T-helper 22 cell (primary cell): ENCODE data around the gene NECTIN1.
"Not testable (repeated sequence)": the region's sequence is repeated elsewhere in the genome, so short reads cannot be mapped to it uniquely, and the experiment has no call there.

Experiments used
- DNase-seq: peaks from one replicate; pipeline ENCODE4 v3.0.0-alpha.2; 2020; ENCODE audit warnings: low read depth

The NECTIN1 gene

DNA sequence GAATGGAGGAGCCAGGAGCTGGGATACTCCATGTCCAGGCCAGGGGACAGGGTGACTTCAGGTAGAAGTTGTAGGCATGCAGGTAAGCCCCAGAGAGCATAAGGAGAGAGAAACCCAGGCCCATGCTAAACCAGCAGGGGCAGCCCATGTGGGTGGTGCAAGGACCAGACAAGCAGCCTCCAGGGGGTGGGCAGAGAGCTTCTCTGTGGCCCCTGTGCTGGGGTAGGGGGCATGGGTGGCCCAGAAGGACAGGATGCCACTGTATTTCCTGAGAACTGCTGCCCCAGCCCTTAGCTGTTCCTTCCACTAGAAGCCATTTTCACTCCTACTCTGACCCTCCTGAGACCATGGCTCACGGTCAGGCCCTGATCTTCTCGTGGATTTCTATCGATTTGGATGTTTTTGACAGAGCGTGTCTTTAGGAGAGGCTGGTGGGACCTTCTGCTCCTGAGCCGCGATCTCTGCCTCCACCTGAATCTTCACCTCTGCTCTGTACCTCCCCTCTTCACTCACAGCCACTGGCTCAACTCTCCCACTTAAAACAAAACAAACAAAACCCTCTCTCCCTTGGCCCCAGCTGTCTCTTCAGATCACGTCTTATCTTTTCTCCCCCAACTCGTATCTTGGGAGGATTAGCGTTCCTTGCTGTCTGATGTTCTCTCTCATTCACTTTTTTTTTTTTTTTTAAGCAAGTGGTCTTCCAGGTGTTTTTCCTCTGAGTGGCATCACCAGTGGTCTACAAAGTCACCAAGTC, 112.2 kb downstream of the NECTIN1 start:
- no peak for DNase-seq

DNA sequence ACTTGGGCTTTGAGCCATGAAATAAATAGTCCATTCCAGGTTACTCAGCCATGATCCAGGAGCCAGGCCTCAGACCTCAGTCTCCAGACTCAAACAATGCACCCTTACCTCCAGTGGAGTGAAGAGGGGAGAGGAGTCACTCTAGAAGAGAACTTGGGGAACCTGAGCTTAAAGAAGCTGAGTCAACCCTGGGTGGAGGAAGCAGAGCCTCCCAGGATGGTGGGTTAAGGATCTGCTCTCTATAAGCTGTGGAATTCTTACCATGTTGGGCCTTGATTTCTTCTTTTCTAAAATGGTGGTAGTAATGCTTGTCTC, 113.2 kb downstream of the NECTIN1 start:
- DNase-seq: no peak

DNA sequence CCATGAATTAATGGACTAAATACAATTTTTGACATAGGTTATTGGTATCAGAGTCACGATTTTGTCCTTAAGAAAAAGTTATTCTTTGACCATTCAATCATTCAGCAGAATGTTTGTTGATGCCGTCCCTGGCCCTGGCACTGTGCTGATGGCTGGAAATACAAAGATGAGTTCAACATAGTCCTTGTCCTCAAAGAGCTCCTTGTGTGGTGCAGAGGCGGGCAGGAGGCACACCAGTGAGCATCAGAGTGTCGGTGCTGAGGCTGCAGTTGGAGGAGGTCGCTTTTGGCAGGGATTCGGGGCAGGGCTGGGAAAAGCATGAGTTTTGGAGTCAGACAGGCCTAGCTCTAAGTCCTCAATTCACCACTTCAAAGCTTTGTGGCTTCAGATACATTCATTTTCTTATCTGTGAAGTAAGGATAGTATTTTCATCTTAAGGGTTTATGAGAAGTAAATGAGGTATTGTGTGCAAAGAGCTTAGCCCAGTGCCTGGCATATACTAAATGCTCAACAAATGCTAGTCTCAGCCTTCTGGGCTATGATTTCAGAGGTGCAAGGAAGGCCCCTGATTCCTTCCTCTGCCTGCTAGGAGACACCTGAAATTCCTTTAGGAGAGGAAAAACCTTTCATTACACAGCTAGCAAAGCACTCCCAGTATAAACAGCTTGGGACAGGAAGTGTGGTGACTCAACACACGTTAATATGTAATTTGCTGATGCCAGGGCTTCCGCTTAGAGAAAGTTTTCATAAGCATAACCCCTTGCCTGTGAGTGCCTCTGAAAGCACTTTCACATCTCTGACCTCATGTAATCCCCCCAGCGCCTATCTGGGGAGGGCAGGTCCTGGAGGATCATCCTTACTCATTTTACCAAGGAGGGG, 113.8 kb downstream of the NECTIN1 start:
- DNase-seq: no peak

DNA sequence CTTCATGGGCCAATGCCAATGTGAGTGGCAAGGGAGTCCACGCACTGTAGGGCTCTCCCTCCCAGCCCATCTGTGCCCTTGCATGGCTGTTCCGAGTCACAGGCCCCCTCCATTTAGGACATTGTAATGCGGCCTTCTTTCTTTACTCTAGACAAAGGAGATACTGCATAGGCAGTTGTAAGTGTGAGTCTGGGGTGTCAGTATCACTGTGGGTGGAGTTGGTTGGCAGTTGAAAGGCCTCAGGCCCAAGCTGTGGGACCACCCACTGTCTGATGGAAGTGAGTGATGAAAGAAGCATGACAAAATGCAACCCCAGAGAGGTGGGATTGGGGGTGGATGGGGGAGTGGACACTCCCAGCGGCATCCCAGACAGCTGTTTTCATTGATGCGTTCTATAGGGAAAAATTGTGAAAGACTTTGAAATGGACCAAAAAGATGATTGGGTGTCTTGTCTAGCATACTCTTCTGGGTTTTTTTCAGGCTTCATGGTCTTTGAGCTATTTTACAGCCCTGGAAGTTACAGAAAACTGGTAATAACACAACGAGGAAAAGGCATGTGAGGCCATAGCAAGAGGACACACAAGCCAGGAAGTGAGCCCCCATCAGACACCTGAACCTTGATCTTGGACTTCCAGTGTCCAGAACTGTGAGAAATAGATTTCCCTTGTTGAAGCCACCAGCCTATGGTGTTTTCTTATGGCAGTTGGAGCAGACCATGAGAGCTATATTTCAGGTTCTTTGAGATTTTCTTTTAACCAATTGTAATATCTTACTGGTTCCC, 114.6 kb downstream of the NECTIN1 start:
- DNase-seq: no peak

DNA sequence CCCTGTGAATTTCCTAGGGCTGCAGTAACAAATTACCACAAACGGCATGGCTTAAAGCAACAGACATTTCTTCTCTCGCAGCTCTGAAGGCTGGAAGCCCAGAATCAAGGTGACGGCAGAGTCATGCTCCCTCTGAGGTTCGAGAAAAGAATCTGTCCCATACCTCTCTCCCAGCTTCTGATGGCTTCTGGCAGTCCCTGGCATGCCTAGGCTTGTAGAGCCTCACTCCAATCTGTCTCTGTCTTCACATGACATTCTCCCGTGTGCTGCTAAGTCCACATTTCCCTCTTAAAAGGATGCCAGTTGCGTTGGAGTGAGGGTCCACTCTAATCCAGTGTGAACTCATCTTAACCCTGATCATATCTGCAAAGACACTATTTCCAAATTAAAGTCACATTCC, 116.2 kb downstream of the NECTIN1 start:
- no peak for DNase-seq

DNA sequence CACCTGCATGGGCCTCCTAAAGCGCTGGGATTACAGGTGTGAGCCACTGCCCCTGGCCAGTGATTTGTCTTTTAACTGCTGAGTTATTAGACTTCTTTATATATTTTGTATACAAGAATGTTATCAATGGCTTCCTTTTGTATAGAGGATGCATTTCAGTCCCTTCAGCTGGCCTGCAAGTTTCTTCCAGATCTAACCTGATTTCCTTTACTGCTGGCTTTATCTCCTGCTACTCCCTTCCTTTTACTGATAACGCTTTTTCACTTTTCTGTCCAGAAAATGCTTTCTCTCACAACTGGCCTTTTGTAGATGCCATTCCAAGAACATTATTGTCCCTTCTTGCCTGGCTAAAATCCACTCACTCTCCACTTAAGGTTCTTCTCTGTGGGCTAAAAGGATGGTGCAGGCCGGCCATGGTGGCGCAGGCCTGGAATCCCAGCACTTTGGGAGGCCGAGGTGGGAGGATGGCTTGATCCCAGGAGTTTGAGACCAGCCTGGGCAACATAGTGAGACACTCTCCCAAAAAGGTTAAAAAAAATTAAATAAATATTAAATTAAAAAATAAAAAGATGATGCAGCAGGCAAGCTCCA, 118.1 kb downstream of the NECTIN1 start:
- DNase-seq: no peak

DNA sequence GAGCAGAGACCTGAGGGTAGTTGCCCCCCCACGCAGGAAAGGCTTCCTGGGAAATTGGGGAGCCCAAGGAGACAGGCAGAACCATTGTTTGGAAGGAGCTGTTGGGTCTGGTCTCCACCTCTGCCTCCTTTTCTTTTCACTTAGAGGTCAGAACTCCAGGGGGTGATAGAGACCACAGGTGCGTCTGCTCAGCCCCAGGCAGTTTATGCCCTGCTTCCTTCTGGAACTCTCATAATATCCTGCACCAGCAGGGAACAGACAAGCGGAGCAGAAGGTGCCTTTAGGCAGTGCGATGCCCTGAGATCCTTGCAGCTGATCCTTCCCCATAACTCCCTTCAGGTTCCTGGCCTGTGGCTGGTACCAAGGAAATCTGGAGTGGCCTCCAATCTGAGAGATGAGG, 120.2 kb downstream of the NECTIN1 start:
- no peak for DNase-seq

DNA sequence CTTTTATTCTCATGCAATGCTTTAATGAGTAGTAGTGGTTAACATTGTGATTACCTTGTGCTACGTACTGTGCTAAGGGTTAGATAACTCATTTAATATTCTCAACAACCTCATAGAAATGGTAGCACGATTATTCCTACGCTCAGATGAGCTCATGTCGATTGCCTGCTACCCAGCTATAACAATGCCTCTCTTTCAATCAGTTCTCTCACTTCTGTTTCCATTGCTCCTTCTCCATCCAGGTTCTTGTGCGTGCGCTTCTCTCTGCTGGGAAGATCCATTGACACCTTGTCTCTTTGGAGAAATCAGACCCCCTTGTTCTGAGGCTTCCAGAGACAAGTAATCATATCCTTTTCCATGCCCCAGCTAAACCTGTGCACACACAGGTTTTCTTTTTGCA, 120.8 kb downstream of the NECTIN1 start:
- no peak for DNase-seq

DNA sequence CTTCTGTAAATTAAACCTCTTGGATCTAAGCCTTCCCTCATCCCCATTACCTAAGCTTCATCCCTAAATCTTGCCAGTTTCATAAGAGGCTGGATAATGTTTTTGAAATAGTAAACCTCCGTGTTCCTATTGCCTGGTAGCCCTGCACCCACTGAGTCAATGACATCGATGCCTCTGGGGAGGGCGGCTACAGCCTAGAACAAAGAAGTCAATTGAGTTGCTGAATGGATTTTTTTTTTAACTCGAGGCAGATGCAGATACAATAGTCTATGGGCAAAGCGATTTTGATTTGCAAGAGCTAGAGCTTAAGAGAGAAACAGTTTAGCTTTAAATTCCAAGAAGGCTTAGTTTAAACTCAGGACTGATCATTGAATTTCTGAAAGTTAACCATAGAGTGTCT, 121.3 kb downstream of the NECTIN1 start:
- DNase-seq: no peak

DNA sequence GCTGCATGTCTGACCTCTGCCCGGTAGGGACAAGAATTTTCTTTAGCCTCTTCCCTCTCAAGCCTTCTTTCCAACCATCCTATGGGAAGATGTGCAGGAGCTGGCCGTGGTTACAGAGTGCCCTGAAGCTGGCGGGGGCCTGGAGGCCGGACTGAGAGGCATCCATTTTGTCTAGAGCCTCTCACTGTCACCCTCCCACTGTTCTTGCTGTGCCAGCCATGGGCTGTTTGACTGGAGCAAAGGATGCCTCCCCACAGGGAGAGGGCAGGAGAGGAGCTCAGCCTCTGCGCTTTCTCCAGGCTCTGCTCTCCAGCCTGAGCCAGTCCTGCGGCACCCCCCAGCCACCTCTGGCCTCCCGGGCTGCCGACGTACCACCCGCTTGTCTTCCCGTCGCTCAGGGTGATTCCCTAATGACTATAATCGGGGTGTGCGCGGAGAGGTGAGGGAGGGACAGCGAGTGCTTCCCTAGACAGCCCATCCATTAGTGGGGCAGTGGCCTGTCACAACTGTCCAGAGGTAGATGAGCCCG, 123.8 kb downstream of the NECTIN1 start:
- DNase-seq: no peak

DNA sequence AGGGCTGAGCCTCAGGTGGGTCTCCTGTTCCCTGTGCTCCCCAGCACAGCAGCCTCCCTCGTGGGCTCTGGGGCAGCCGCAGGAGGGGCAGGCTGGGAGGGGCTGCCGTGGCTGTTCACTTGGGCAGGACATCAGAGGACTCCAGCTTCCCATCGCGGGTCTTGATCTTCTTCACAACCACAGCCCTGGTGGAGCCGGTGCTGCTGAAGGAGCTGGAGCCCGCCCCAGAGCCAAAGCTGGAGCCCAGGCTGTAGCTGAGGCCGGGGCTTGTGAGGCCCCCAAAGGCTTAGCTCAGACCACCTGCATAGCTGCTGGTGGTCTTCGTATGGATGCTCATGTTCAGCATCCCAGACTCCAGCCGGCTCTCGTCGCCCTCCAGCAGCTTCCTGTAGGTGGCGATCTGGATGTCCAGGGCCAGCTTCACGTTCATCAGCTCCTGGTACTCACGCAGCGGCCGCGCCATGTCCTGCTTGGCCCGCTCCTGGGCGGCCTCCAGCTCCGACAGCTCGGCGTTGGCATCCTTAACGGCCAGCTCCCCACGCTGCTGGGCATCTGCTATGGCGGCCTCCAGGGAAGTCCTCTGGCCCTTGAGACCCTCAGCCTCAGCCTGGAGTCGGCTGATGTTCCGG, 126.1 kb downstream of the NECTIN1 start:
- no peak for DNase-seq

DNA sequence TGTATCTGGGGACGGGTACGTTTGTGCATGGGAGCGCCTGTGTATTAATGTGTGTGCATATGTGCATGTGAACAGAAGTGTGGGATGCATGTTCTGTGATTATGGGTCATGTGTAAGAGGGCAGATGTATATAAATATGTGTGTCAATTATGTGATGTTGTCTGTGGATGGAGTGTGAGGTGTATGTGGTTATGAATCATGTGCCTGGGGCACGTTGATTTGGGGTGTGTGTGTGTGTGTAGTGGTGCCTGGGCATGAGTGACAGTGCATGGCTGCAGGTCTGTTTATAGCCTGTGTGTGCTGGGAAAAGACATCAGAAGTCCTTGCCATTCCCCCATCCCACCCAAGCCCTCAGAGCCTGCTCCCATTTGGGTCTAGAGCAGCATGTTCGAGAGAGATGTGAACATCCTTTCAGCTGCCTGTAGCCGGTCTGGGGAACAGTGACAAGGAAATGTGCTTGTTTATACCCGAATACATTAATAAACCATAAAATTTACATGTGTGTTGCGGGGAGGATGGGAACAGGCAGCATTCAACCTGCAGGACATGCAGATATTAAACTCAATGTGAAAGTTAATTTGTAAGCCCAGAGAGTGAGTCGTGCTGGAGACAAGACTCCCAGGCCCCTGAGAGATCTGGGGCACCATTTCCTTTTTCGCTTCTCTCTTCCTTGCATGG, 129.0 kb downstream of the NECTIN1 start:
- no peak for DNase-seq

DNA sequence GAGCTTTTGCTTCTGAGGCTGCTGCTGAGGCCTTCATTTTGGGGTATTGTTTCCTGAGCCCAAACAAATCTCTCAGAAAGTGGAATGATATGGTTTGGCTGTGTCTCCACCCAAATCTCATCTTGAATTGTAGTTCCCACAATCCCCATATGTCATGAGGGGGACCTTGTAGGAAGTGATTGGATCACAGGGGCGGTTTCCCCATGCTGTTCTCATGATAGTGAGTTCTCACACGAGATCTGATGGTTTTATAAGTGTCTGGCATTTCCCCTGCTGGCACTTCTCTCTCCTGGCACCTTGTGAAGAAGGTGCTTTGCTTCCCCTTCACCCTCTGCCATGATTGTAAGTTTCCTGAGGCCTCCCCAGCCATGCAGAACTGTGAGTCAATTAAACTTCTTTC, 133.1 kb downstream of the NECTIN1 start:
- not testable (repeated sequence) for DNase-seq

DNA sequence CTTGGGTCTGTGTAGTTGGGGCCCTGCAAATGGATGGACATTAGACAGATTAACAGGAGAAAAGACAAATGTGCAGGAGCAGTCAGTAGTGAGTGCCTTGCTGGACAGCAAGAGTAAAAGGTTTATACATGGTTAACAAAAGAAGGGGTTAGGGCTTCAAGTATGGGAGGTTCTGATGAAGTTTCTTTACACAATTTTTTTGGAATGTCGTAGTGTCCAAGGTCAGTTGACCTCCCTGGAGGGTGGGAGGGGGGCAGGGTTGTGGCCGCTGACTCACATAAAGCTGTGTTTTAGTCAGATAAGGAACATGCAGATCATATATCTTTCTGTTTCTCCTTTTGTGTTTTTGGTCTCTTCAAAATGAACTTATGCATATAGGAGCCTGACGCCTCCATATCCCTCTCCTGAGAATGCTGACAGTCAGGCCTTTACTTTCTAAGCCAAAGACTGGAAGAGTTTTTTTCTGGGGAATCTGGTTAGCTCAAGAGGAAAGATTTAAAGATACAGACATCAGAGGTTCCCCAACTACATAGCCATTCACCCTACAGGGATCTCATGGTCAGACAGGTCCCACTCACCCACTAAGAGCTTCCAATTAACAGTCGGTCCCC, 134.3 kb downstream of the NECTIN1 start:
- no peak for DNase-seq

DNA sequence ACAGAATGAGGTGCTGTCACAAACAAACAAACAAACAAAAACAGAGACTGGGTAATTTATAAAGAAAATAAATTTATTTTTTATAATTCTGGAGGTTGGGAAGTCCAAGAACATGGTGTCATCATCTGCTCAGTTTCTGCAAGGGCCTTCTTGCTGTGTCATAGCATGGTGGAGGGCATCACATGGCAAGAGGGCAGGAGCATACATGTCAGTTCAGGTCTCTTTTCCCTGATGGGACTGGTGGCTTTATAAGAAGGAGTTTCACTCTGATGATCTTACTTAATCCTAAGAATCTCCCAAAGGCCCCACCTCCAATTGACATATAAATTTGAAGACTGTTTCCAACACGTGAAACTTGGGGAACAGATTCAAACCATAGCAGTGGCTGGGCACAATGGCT, 135.7 kb downstream of the NECTIN1 start:
- DNase-seq: no peak

DNA sequence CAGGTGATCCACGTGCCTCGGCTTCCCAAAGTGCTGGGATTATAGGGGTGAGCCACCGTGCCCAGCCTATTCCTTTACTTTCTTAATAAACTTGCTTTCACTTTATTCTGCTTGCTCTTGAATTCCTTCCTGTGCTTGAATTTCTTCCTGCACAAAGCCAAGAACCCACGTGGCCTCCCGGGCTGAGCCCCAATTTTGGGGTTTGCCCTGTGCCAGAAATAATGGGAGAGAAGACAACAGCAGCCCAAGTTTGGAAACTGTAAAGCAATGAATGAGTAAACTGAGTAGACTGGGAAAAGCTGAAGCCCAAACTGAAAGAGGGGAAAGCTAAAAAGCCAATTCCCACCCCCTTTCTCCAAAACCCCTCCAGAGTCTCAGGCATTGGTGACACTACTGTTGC, 136.4 kb downstream of the NECTIN1 start:
- no peak for DNase-seq

DNA sequence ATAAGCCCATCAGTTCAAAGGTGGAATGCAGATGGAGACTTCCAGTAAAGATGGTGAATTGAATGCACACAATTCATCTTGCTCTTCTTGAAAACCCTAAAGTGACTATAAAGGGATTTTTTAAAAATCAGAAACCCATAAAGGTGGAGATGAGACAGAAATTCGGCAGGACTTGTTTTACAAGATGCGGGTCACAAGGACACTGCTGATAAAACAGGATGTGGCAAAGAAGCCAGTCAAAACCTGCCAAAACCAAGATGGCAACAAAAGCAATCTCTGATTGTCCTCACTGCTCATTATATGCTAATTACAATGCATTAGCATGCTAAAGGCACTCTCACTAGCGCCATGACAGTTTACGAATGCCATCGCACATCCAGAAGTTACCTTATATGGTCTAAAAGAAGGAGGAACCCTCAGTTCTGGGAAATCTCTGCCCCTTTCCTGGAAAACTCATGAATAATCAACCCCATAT, 137.1 kb downstream of the NECTIN1 start:
- DNase-seq: no peak

DNA sequence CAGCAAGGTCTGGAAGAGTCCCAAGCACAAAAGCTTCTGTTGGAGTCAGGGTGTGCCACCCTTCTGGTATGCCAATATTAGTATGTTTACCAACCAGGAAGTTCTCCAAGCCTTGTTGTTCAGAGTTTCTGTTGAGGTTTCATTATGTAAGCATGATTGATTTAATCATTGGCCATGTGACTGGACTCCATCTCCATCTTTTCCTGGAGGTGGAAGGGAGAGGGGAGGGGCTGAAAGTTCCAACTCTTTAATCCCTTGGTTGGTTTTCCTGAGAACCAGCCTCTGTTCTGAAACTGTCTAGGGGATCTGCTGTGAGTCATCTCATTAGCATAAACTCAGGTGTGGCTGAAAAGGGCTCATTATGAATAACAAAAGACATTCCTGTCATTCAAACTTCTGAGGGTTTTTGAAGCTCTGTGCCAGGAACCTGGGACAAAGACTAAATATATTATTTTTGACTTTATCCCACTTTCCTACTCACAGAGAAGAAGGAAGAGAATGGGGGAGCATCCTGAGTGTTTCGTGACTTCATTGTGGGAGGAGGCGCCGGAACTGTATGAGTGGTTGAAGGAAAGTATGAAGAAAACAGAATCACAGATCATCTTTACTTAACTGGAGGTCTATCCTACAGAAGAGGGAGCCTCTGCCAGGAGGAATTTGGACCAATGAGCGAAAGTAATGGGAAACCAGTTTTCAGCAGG, 138.2 kb downstream of the NECTIN1 start:
- no peak for DNase-seq

DNA sequence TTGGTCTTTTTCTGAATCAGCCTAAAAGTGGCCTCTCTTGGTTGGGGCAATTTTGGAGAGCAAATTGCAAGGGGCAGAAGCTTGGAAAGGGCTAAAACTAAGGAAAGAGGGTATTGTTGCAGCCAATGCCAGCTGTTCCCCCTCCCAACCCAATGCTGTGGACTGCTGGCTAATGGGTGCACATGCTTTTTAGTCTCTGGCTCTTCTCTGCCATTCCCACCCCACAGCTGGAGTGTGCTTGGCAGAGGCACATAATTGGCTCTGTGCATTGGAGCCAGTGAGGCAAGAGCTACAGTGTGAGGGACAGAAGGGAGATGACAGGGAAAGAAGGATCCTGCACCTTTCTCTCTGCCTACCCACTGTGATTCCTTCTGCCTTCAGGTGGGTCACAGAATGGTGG, 140.0 kb downstream of the NECTIN1 start:
- DNase-seq: no peak
